Lower leg skin (tissue), 4 donors: ENCODE data around the gene TNFAIP2. TPM values are rescaled to one million over a fixed set of nuclear protein-coding genes. Genes with fewer than 3 reads are reported as not detected.
"Not testable (repeated sequence)": the region's sequence is repeated elsewhere in the genome, so short reads cannot be mapped to it uniquely, and the experiment has no call there.

Source experiments
- DNase-seq, 2 donors: peaks; one replicate each; pipeline ENCODE4 v3.0.0-alpha.2; 2019; ENCODE audit warnings: low spot score in 2 of 2
- H3K4me3 ChIP-seq: fragments of 200-600 bp; sonication (generic); 2 replicates; pipeline ENCODE4 v1.5.1; 2017; ENCODE audit warnings: mild to moderate bottlenecking, low read depth; ENCODE audit not compliant: poor library complexity, severe bottlenecking
- CTCF ChIP-seq, 3 donors: fragments of 450-650 bp; IDR thresholded peaks; one replicate each; pipeline ENCODE4 v1.5.1; 2016; ENCODE audit warnings: antibody characterized with exemption in 3 of 3, mild to moderate bottlenecking in 3 of 3, moderate library complexity in 2 of 3
- POLR2A ChIP-seq, 2 donors: fragments of 450-650 bp; IDR thresholded peaks; one replicate each; pipeline ENCODE4 v1.6.1; 2016 to 2017; ENCODE audit warnings: antibody characterized with exemption in 2 of 2, mild to moderate bottlenecking in 1 of 2, moderate library complexity in 1 of 2
- WGBS, 2 donors: methylation state at CpG; one replicate each; pipeline ENCODE4 v1.1.5; 2018; 5-methylcytosine and 5-hydroxymethylcytosine counted together
- intact Hi-C: fragments of 100-400 bp; cut with DNase I; formaldehyde crosslinking; loops from one replicate; pipeline ENCODE4 v1.15.0; 2023; ENCODE audit warnings: low total_unique reads
- total RNA-seq, 4 donors: library from RNA; depleted of rRNA; stranded (reverse); fragments of >200 nt; gene quantifications; one replicate each; pipeline ENCODE4 v1.1.0, GENCODE V29; 2016

Gene TNFAIP2
- total RNA-seq, 4 donors from 2014 or later, result 8.2 to 33.6 (median 20.3) TPM

- no peak overlapping the region for H3K4me3 ChIP-seq
- TF ChIP-seq CTCF (IDR thresholded peaks at IDR 0.05), result no peak
- no peak for TF ChIP-seq POLR2A (IDR thresholded peaks at IDR 0.05)
- intact Hi-C loops, result no loop called here
- WGBS, 2 donors, result 29 to 64% methylated on average over 4 of the region's 4 CpGs
- no peak for DNase-seq
These were observed 37.8 kb downstream of the TNFAIP2 start for GRCh38 chr14:103161054-103161397.

GRCh38 chr14:103163199-103163598 is 39.9 kb downstream of the TNFAIP2 start:
- no peak overlapping the region for H3K4me3 ChIP-seq
- WGBS, 2 donors, result 74 to 77% methylated on average over 5 of the region's 5 CpGs
- DNase-seq, result no peak
- TF ChIP-seq CTCF (IDR thresholded peaks at IDR 0.05) (no peak), POLR2A (IDR thresholded peaks at IDR 0.05) (no peak)
- intact Hi-C loops, result no loop called here

- H3K4me3 ChIP-seq, result no peak overlapping the region
- TF ChIP-seq CTCF (IDR thresholded peaks at IDR 0.05) (no peak), POLR2A (IDR thresholded peaks at IDR 0.05) (no peak)
- intact Hi-C loops, result no loop called here
- WGBS, 2 donors, result 61 to 67% methylated on average over 10 of the region's 10 CpGs
- no peak for DNase-seq
These were observed 40.7 kb downstream of the TNFAIP2 start for GRCh38 chr14:103164006-103164405.

- TF ChIP-seq CTCF (IDR thresholded peaks at IDR 0.05) (no peak), POLR2A (IDR thresholded peaks at IDR 0.05) (no peak)
- 61 to 66% methylated on average over 9 of the region's 9 CpGs for WGBS, 2 donors
- no peak overlapping the region for H3K4me3 ChIP-seq
- intact Hi-C loops, result no loop called here
- DNase-seq, result no peak
These were observed 41.5 kb downstream of the TNFAIP2 start for GRCh38 chr14:103164779-103165178.

- TF ChIP-seq CTCF (IDR thresholded peaks at IDR 0.05) (no peak), POLR2A (IDR thresholded peaks at IDR 0.05) (no peak)
- intact Hi-C loops, result no loop called here
- no peak for DNase-seq
- H3K4me3 ChIP-seq, result no peak overlapping the region
- WGBS, 2 donors, result 87 to 95% methylated on average over 6 of the region's 6 CpGs
These were observed 42.1 kb downstream of the TNFAIP2 start for GRCh38 chr14:103165323-103165722.

- TF ChIP-seq POLR2A (IDR thresholded peaks at IDR 0.05), result no peak
- no peak for TF ChIP-seq CTCF (IDR thresholded peaks at IDR 0.05)
- H3K4me3 ChIP-seq, result no peak overlapping the region
- 77 to 89% methylated on average over 6 of the region's 6 CpGs for WGBS, 2 donors
- DNase-seq, result no peak
- intact Hi-C loops, result no loop called here
These were observed 46.7 kb downstream of the TNFAIP2 start for GRCh38 chr14:103169954-103170353.

GRCh38 chr14:103171206-103171605 is 47.9 kb downstream of the TNFAIP2 start:
- WGBS, 2 donors, result 59% methylated on average over 2 of the region's 2 CpGs
- H3K4me3 ChIP-seq, intact Hi-C loops, DNase-seq: not testable (repeated sequence)
